ENCODE measurements around the gene CACNA2D3.

Gene CACNA2D3

DNA sequence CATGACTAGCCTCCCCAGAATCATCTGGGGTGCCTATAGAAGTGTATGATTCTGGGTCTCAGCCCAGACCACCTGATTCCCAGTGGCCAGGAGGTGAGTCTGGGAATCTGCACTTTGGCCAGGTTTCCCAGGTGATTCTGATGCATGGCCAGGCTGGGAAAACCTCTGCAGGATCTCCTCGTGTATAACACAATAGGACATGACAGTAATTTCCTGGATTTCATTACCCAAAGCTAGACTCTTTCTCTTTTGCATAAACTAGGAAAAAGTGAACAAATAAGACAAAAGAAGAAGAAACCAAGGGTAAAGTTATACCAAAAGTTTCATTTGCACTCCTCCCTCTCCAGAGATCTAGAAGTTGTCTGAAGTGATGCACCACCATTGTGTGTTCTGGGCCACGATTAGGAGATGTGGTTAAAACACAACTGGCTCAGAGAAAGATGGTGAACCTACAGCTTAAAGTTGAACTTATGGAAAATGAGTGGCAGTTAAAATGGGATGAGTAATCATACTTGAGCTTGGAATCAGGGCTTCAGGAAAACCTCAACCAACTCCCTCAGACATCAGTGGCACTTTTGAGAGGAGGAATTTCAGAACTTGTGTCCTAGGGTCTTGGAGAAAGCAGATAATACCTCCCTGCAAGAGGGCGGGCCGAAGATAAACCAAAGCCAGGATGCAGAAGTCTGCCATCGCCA, 914.7 kb downstream of the CACNA2D3 start:
- TF ChIP-seq, protein P1, sequence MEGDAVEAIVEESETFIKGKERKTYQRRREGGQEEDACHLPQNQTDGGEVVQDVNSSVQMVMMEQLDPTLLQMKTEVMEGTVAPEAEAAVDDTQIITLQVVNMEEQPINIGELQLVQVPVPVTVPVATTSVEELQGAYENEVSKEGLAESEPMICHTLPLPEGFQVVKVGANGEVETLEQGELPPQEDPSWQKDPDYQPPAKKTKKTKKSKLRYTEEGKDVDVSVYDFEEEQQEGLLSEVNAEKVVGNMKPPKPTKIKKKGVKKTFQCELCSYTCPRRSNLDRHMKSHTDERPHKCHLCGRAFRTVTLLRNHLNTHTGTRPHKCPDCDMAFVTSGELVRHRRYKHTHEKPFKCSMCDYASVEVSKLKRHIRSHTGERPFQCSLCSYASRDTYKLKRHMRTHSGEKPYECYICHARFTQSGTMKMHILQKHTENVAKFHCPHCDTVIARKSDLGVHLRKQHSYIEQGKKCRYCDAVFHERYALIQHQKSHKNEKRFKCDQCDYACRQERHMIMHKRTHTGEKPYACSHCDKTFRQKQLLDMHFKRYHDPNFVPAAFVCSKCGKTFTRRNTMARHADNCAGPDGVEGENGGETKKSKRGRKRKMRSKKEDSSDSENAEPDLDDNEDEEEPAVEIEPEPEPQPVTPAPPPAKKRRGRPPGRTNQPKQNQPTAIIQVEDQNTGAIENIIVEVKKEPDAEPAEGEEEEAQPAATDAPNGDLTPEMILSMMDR (IDR thresholded peaks at IDR 0.05; ENCODE audit: low read depth, low read length), result no peak
- no peaks in the 10 kb centered on the region for H3K36me3 ChIP-seq
- H3K4me3 ChIP-seq (ENCODE audit: low read depth, low read length), result no peak overlapping the region
- no peaks in the 10 kb centered on the region for H3K27me3 ChIP-seq (ENCODE audit: insufficient read depth, low read depth, severe bottlenecking)
- DNase-seq, result no peak
- no peak overlapping the region for H3K27ac ChIP-seq
- H3K9me3 ChIP-seq (ENCODE audit: severe bottlenecking), result no peaks in the 10 kb centered on the region

DNA sequence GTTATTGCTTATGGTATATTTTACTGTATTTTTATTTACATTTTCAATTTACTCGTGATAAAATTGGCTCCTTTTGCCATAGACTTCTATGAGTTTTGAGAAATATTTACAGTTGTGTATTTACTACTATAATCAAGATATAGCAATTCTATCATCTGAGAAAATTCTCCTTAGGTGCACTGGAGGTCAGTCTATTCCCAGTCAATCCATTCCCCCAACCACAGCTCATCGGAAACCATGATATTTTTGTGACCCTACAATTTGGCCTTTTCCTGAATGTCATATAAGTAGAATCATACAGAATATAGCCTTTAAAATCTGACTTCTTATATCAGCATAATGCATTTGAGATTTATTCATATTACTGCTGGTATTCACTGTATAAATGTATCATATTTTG, 920.2 kb downstream of the CACNA2D3 start:
- TF ChIP-seq, protein P1 (IDR thresholded peaks at IDR 0.05; ENCODE audit: low read depth, low read length), result no peak
- no peaks in the 10 kb centered on the region for H3K36me3 ChIP-seq
- H3K27ac ChIP-seq, result no peak overlapping the region
- no peaks in the 10 kb centered on the region for H3K27me3 ChIP-seq (ENCODE audit: insufficient read depth, low read depth, severe bottlenecking)
- no peaks in the 10 kb centered on the region for H3K9me3 ChIP-seq (ENCODE audit: severe bottlenecking)
- no peak for DNase-seq
- no peak overlapping the region for H3K4me3 ChIP-seq (ENCODE audit: low read depth, low read length)

DNA sequence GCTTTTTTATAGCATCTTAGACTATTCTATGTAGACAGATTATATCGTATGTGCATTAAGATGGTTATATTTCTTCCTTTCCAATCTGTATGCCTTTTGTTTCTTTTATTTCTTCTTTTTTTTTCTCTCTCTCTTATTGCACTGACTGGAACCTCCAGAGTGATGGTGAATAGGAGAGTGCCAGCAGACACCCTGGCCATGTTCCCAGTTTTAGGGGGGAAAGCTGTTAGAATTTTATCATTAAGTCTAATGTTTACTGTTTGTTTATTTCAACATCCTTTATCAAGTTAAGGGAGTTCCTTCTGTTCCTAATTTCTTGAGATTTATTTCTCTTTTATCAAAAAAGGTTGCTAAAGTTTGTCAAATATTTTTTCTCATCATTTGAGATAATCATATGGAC, 922.1 kb downstream of the CACNA2D3 start:
- Histone ChIP-seq H3K27ac (no peak overlapping the region), H3K9me3 (ENCODE audit: severe bottlenecking) (no peaks in the 10 kb centered on the region), H3K4me3 (ENCODE audit: low read depth, low read length) (no peak overlapping the region), H3K27me3 (ENCODE audit: insufficient read depth, low read depth, severe bottlenecking) (no peaks in the 10 kb centered on the region), H3K36me3 (no peaks in the 10 kb centered on the region)
- TF ChIP-seq, protein P1 (IDR thresholded peaks at IDR 0.05; ENCODE audit: low read depth, low read length), result no peak
- no peak for DNase-seq

DNA sequence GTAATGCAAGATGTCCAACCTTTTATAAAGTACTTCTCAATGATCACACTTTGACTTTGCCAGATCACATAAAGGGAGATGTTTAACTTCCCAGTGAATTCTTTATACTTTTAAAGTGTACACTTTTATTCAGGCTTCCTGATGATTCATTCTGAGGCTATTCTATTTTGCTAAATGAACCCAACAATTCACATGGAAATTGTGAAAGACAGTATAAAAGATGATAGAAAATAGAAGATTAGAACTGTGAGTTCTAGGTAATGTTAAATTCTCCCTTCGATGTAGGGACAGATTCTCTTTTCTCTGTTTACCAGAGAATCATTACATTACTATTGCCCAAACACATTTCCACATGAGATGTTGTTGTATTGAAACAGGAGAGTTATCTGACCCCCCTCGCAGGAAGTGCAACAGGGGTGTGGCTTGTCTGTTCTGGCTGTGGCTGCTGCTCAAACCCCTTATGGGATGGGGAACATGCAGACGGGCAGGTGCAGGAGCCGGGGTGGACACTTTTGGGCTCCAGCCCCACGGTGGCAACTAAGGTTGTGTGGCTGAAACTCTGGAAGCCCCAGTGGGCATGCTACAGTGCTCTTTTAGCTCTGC, 936.8 kb downstream of the CACNA2D3 start:
- Histone ChIP-seq H3K36me3 (no peaks in the 10 kb centered on the region), H3K27me3 (ENCODE audit: insufficient read depth, low read depth, severe bottlenecking) (no peaks in the 10 kb centered on the region), H3K27ac (no peak overlapping the region), H3K4me3 (ENCODE audit: low read depth, low read length) (no peak overlapping the region), H3K9me3 (ENCODE audit: severe bottlenecking) (no peaks in the 10 kb centered on the region)
- TF ChIP-seq, protein P1 (IDR thresholded peaks at IDR 0.05; ENCODE audit: low read depth, low read length), result no peak
- no peak for DNase-seq

DNA sequence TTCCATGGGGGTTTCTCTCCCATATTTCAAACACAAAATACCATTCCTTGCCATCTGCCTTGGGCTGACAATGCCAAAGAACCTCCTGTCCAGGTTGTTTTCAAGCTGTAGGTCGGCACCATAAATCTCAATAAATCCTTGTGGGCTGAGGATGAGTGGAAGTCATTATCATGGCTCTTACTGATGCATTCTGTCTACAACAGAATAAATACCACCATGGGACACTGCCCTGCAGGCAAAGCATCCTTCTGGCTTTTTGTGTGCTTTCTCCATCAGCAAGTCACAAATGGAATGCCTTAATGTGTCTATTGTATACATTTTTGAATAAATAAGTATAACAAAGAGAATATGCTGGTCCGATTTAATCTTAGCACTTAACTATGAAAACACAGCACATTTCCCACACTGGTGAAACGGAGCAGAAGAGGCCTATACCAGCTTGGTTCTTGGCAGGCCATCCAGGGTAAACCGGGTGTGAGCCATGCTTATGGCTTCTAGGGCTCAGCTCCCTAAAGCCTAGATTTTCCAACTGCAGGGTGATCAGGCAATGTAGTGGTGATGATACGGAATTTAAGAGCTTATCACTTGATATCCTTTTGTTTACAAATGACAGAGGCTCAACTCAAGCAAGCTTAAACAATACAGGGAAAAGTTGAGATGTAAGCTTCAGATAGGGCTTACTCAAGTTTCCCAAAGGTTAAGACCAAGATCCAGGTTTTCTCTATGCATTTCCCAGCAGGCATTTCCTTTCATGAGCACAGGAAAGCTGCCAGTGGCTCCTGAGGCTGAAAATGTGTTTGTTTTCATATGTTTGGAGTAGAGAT, 938.8 kb downstream of the CACNA2D3 start:
- no peak overlapping the region for H3K27ac ChIP-seq
- no peak overlapping the region for H3K4me3 ChIP-seq (ENCODE audit: low read depth, low read length)
- peak; percentile 61 for DNase-seq
- H3K9me3 ChIP-seq (ENCODE audit: severe bottlenecking), result no peaks in the 10 kb centered on the region
- no peaks in the 10 kb centered on the region for H3K36me3 ChIP-seq
- TF ChIP-seq, protein P1 (IDR thresholded peaks at IDR 0.05; ENCODE audit: low read depth, low read length), result no peak
- no peaks in the 10 kb centered on the region for H3K27me3 ChIP-seq (ENCODE audit: insufficient read depth, low read depth, severe bottlenecking)

All from WERI-Rb-1 (cell line).